Smooth muscle cell (in vitro differentiated cells): ENCODE measurements around the gene ETS1. TPM values are rescaled to one million over a fixed set of nuclear protein-coding genes. Genes with fewer than 3 reads are reported as not detected.

Experiments
- DNase-seq: peaks from one replicate; lab custom pipeline; 2025; ENCODE audit not compliant: unreplicated experiment; lab: John Stamatoyannopoulos, UW
- H2AFZ ChIP-seq: fragments of 200-600 bp; sonication (generic); 2 replicates; pipeline ENCODE4 v1.6.0; 2016; ENCODE audit warnings: antibody characterized with exemption, low read depth, mild to moderate bottlenecking
- H3F3A ChIP-seq: fragments of 200-600 bp; sonication (generic); 2 replicates; pipeline ENCODE4 v1.6.0; 2017; ENCODE audit warnings: antibody characterized with exemption, low read depth
- H3K27ac ChIP-seq: fragments of 200-600 bp; sonication (generic); 2 replicates; pipeline ENCODE4 v1.5.1; 2016; ENCODE audit warnings: low read depth, mild to moderate bottlenecking
- H3K27me3 ChIP-seq: fragments of 200-600 bp; sonication (generic); 2 replicates; pipeline ENCODE4 v1.6.1; 2016; ENCODE audit warnings: low read depth, mild to moderate bottlenecking
- H3K36me3 ChIP-seq: fragments of 200-600 bp; sonication (generic); 2 replicates; pipeline ENCODE4 v1.5.1; 2016; ENCODE audit warnings: low read depth
- H3K4me1 ChIP-seq: fragments of 200-600 bp; sonication (generic); 2 replicates; pipeline ENCODE4 v1.5.1; 2016; ENCODE audit warnings: low read depth
- H3K4me2 ChIP-seq: fragments of 200-600 bp; sonication (generic); 2 replicates; pipeline ENCODE4 v1.6.0; 2016; ENCODE audit warnings: mild to moderate bottlenecking
- H3K4me3 ChIP-seq: fragments of 200-600 bp; sonication (generic); 2 replicates; pipeline ENCODE4 v1.5.1; 2016; ENCODE audit warnings: mild to moderate bottlenecking
- H3K79me2 ChIP-seq: fragments of 200-600 bp; sonication (generic); 2 replicates; pipeline ENCODE4 v1.6.0; 2016; ENCODE audit warnings: low read depth, mild to moderate bottlenecking
- H3K9ac ChIP-seq: fragments of 200-600 bp; sonication (generic); 2 replicates; pipeline ENCODE4 v1.6.0; 2016; ENCODE audit warnings: low read depth
- H3K9me3 ChIP-seq: fragments of 200-600 bp; sonication (generic); replicated peaks from 2 replicates; pipeline ENCODE4 v1.5.1; 2016; ENCODE audit warnings: low read depth
- H4K20me1 ChIP-seq: fragments of 200-600 bp; sonication (generic); 2 replicates; pipeline ENCODE4 v1.6.0; 2016; ENCODE audit warnings: low read depth
- whole genome bisulfite sequencing: methylation state at CpG from one replicate; pipeline ENCODE4 v1.1.7; 2016; ENCODE audit warnings: low lambda C conversion rate; 5-methylcytosine and 5-hydroxymethylcytosine counted together
- polyA plus RNA-seq: library from polyadenylated mRNA; unstranded; fragments of >200 nt; fragmentation: Nextera tagmentation; extraction: Ambion mirVana; gene quantifications from 2 replicates; pipeline ENCODE4 v1.2.1, GENCODE V29; 2016
- total RNA-seq: library from RNA; depleted of rRNA; stranded (reverse); fragments of >200 nt; gene quantifications from 2 replicates; pipeline ENCODE4 v1.2.3, GENCODE V29; 2014
- TF ChIP-seq, protein P1 (sequence below): fragments of 200-600 bp; sonication (generic); IDR thresholded peaks from 2 replicates; pipeline ENCODE4 v1.5.1; 2017; ENCODE audit warnings: borderline replicate concordance, mild to moderate bottlenecking, antibody characterized with exemption; ENCODE audit not compliant: insufficient read depth, poor library complexity, severe bottlenecking

Gene ETS1
- total and polyA plus RNA-seq, 2 experiments from 2014 or later = 4.1 to 22.8 TPM

- Histone ChIP-seq H3K4me2 (no peak overlapping the region), H3K36me3 (peaks cover 5% of the 10 kb centered on the region), H3K27ac (no peak overlapping the region), H3K9me3 (no peaks in the 10 kb centered on the region), H2AFZ (no peak overlapping the region), H4K20me1 (no peaks in the 10 kb centered on the region), H3F3A (peaks cover 3% of the 10 kb centered on the region), H3K4me1 (peaks cover 15% of the 10 kb centered on the region), H3K79me2 (peaks cover 16% of the 10 kb centered on the region), H3K4me3 (no peak overlapping the region), H3K27me3 (no peaks in the 10 kb centered on the region), H3K9ac (no peak overlapping the region)
- no peak for DNase-seq
- TF ChIP-seq, protein P1, sequence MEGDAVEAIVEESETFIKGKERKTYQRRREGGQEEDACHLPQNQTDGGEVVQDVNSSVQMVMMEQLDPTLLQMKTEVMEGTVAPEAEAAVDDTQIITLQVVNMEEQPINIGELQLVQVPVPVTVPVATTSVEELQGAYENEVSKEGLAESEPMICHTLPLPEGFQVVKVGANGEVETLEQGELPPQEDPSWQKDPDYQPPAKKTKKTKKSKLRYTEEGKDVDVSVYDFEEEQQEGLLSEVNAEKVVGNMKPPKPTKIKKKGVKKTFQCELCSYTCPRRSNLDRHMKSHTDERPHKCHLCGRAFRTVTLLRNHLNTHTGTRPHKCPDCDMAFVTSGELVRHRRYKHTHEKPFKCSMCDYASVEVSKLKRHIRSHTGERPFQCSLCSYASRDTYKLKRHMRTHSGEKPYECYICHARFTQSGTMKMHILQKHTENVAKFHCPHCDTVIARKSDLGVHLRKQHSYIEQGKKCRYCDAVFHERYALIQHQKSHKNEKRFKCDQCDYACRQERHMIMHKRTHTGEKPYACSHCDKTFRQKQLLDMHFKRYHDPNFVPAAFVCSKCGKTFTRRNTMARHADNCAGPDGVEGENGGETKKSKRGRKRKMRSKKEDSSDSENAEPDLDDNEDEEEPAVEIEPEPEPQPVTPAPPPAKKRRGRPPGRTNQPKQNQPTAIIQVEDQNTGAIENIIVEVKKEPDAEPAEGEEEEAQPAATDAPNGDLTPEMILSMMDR = no peak
- 100% methylated on average over 1 of the region's 1 CpG for WGBS
These were observed 109.5 kb downstream of the ETS1 start for GRCh38 chr11:128477811-128478210.

GRCh38 chr11:128477278-128477677, 110.1 kb downstream of the ETS1 start:
- H3K27me3 ChIP-seq = no peaks in the 10 kb centered on the region
- WGBS = 82% methylated on average over 3 of the region's 3 CpGs
- H3K9ac ChIP-seq = no peak overlapping the region
- peaks cover 15% of the 10 kb centered on the region for H3K4me1 ChIP-seq
- peaks cover 5% of the 10 kb centered on the region for H3K36me3 ChIP-seq
- H3K79me2 ChIP-seq = peaks cover 20% of the 10 kb centered on the region
- H3K4me3 ChIP-seq = no peak overlapping the region
- no peaks in the 10 kb centered on the region for H3F3A ChIP-seq
- DNase-seq = no peak
- H4K20me1 ChIP-seq = peaks cover 2% of the 10 kb centered on the region
- no peaks in the 10 kb centered on the region for H3K9me3 ChIP-seq
- H3K27ac ChIP-seq = peak overlapping the region; percentile 27
- H3K4me2 ChIP-seq = no peak overlapping the region
- no peak overlapping the region for H2AFZ ChIP-seq
- TF ChIP-seq, protein P1 = no peak

DNA sequence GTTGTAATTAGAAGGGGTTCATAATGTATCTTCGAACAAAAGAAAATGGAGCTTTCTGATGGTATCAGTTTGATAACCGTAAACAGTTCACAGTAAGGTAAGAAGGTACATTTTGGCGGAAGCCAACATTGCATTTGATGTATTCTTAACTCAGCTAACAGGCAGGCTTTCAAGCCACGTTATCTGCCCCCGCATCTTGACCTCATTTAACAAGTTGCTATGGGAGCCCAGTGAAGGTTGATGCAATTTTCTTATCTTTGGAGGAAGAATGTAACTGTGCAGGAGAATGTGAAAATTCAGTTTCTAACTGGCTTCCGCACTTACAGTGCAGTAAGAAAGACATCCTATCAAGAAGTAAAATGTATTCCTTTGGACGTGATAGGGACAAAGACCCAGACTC, 110.6 kb downstream of the ETS1 start:
- H2AFZ ChIP-seq = no peak overlapping the region
- peaks cover 3% of the 10 kb centered on the region for H4K20me1 ChIP-seq
- WGBS = 58% methylated on average over 7 of the region's 7 CpGs
- H3K36me3 ChIP-seq = peaks cover 5% of the 10 kb centered on the region
- H3K79me2 ChIP-seq = peaks cover 25% of the 10 kb centered on the region
- no peak for DNase-seq
- peaks cover 15% of the 10 kb centered on the region for H3K4me1 ChIP-seq
- H3K9me3 ChIP-seq = no peaks in the 10 kb centered on the region
- no peak overlapping the region for H3K9ac ChIP-seq
- H3K27me3 ChIP-seq = no peaks in the 10 kb centered on the region
- no peak overlapping the region for H3K4me3 ChIP-seq
- peak overlapping the region; percentile 27 for H3K27ac ChIP-seq
- H3K4me2 ChIP-seq = no peak overlapping the region
- TF ChIP-seq, protein P1 = no peak
- no peaks in the 10 kb centered on the region for H3F3A ChIP-seq

GRCh38 chr11:128476049-128476448, 111.3 kb downstream of the ETS1 start:
- Histone ChIP-seq H3K4me2 (no peak overlapping the region), H3K27ac (no peak overlapping the region), H3F3A (no peaks in the 10 kb centered on the region), H3K4me3 (no peak overlapping the region), H4K20me1 (peaks cover 3% of the 10 kb centered on the region), H3K4me1 (peaks cover 15% of the 10 kb centered on the region), H2AFZ (no peak overlapping the region), H3K27me3 (no peaks in the 10 kb centered on the region), H3K9ac (no peak overlapping the region), H3K79me2 (peaks cover 25% of the 10 kb centered on the region), H3K36me3 (peaks cover 5% of the 10 kb centered on the region), H3K9me3 (no peaks in the 10 kb centered on the region)
- no peak for DNase-seq
- TF ChIP-seq, protein P1 = no peak
- WGBS = 50% methylated on average over 1 of the region's 1 CpG
